C4-2B (cell line): ENCODE data around the gene JAZF1.

Source experiments
- CTCF ChIP-seq: fragments of 450-650 bp; conservative IDR thresholded peaks from 2 replicates; pipeline ENCODE4 v1.5.1; 2017; ENCODE audit warnings: mild to moderate bottlenecking
- ZFX ChIP-seq: fragments of 450-650 bp; IDR thresholded peaks from 2 replicates; pipeline ENCODE4 v1.6.1; 2017

GRCh38 chr7:28018856-28019465 lies 161.6 kb downstream of the JAZF1 start:
- TF ChIP-seq CTCF (no peak), ZFX (no peak)
